Mesenteric fat pad (tissue), 1 donor: ENCODE data around the gene LCORL. TPM values are rescaled to one million over a fixed set of nuclear protein-coding genes. Genes with fewer than 3 reads are reported as not detected.
"Not testable (repeated sequence)": the region's sequence is repeated elsewhere in the genome, so short reads cannot be mapped to it uniquely, and the experiment has no call there.

Experiments used
- DNase-seq: peaks from one replicate; pipeline ENCODE4 v3.0.0-alpha.2; 2020; ENCODE audit warnings: low spot score
- total RNA-seq: library from RNA; stranded (reverse); fragmentation: NEBNext Ultra II Directional; extraction: Animal tissue kit (Norgen Biotek cat#: 25700); gene quantifications from one replicate; pipeline ENCODE4 v1.2.1, GENCODE V29; 2021
- donor health status: DM: yes; HTN: yes; CAD: no.

The LCORL gene
- total RNA-seq, 1 donor from 2014 or later = 10.0 TPM

DNA sequence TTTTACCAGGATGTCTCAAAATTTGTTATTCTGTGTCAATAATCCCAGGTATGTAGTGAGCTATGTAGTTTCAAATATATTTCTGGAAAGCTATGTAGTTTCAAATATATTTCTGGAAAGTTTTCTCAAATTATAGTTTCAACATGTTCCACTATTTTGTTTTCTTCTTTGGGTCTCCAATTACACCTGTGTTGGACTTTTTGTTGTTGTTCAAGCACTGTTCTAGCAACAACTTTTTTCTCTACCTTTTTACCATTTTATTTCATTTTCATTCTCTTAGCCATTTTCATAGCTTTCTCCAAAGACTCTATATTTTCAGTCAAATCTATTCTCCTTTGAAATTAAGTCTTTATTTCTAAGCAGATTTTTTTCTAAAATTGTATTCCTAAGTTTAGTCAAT, 88.4 kb downstream of the LCORL start:
- DNase-seq = no peak

DNA sequence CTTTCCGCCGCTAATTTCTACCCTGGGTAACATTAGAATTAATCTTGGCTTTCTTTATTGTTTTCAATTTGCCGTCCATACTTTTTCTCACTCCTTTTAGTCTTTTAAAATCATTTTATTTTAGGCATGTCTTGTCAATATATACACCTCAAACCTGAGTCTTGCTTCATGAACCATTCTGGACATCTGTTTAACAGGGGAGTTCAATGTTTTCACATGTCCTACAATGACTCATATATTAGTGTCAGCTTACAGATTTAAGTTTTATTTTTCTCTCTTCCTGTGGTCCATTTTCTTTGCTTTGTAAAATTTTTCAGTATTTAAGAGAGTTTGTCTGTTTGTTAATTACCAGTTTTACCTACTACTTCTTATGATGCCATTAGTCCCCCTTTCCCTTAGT, 89.5 kb downstream of the LCORL start:
- DNase-seq = no peak

GRCh38 chr4:17930256-17930655, 91.3 kb downstream of the LCORL start:
- no peak for DNase-seq

GRCh38 chr4:17924189-17924588, 97.4 kb downstream of the LCORL start:
- DNase-seq = no peak

- DNase-seq = no peak
Observed at GRCh38 chr4:17921451-17921850, 100.1 kb downstream of the LCORL start.

DNA sequence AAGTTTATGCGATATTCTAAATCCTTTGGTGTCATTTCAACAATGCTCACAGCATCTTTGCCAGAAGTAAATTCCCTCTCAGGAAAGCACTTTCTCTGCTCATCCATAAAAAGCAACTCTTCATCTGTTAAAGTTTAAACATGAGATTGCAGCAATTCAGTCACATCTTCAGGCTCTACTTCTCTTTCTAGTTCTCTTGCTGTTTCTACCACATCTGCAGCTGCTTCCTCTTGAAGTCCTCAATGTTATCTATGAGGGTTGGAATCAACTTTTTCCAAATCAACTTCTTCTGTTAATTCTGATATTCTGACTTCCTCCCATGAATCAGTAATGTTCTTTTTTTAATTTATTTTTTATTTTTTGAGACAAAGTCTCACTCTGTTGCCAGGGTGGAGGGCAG, 100.9 kb downstream of the LCORL start:
- DNase-seq = no peak

DNA sequence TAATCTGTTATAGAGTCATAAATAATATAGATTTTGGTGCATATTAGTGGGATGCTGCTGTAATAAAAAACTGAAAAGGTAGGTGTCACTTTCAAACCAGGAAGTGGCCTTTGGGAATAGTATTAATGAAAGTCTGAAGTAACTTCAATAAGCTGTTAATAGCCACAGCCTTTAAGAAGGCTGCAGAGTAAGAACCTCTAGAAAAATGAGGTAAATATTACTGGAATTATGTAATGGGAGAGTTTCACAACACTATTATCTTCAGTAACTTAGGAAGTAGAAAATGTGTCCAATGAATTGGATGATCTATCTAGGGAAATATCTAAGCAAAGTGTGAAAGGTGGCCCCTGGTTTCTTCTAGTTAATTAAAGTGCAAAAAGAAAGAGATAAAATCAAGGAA, 106.1 kb downstream of the LCORL start:
- no peak for DNase-seq

DNA sequence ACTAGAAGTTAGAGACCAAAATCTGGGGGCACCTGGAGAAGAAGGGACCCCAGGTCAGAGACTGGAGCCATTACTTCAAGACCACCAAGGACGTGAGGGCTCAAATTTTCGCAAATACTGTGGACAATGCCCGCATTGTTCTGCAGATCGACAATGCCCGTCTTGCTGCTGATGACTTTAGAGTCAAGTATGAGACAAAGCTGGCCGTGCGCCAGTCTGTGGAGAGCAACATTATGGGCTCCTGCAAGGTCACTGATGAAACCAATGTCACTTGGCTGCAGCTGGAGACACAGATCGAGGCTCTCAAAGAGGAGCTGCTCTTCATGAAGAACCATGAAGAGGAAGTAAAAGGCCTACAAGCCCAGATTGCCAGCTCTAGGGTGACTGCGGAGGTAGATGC, 109.5 kb downstream of the LCORL start:
- DNase-seq = no peak

DNA sequence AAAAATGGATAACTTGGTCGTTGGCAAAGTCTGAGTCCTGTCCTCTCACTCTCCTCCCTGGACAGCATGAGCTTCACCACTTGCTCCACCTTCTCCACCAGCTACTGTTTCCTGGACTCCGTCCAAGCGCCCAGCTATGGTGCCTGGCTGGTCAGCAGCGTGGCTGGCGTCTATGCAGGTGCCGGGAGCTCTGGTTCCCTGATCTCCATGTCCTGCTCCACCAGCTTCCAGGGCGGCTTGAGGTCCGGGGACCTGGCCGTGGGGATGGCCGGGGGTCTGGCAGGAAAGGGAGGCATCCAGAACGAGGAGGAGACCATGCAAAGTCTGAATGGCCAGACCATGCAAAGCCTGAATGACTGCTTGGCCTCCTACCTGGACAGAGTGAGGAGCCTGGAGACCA, 109.9 kb downstream of the LCORL start:
- no peak for DNase-seq

DNA sequence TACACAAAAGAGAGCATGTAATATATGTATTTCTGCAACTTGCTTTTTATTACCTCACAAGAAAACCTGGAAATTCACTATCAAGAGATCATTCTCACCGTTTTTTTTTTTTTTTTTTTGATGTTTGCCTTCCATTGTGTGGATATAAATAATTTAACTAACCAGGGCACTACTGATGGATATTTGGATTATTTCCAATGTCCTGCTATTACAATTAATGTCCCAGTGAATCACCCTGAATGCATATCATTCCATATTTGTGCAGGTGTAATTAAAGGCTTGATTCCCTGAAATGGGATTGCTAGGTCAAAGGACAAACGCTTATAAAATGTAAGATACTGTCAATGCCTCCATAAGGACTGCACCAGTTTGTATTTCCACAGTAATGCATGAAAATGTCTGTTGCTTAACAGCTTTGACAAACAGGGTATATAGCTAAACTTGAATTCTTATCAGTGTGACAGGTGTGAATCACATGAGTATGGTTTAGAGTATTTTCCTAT, 123.0 kb downstream of the LCORL start:
- no peak for DNase-seq

GRCh38 chr4:17895481-17895880, 126.1 kb downstream of the LCORL start:
- no peak for DNase-seq

- DNase-seq = no peak
Observed at GRCh38 chr4:17894421-17894820, 127.1 kb downstream of the LCORL start.

DNA sequence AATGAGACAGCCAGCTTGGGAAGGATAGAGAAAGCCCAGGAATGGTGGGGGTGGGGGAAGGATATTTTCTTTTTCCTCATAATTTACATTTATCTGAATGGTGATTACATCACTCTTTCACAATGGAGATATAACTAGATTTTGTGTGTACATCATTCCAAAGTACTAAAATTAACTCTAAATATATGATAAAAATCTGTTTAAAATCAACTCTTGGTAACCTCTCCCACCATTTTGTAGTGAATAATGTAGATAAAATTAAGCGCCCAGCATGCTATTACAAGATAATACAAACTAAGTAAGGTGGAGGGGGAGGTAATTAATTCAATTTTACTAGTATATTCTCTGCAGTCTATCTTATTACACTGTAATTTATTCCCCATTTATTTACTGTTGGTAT, 131.9 kb downstream of the LCORL start:
- no peak for DNase-seq

GRCh38 chr4:17884511-17884910, 137.0 kb downstream of the LCORL start:
- no peak for DNase-seq

- DNase-seq = no peak
Observed at GRCh38 chr4:17884063-17884462, 137.5 kb downstream of the LCORL start.

DNA sequence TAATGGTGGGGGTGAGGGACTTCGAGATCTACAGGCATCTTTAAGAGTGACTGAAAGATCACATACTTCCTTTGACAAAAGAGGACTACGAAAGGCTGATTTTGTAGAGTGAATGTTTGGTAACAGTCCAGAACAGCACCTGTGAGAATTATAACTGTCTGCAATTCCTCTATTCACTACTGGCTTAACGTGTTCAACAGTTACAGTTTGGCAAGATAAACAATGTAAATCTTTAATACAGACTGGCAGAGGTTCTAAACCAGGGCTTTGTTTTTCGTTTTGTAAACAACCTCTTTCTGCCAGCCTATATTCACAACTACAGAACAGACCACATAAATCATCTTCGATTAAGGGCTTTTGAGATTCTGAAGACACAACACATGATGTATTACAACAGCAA, 143.9 kb downstream of the LCORL start:
- DNase-seq = no peak

DNA sequence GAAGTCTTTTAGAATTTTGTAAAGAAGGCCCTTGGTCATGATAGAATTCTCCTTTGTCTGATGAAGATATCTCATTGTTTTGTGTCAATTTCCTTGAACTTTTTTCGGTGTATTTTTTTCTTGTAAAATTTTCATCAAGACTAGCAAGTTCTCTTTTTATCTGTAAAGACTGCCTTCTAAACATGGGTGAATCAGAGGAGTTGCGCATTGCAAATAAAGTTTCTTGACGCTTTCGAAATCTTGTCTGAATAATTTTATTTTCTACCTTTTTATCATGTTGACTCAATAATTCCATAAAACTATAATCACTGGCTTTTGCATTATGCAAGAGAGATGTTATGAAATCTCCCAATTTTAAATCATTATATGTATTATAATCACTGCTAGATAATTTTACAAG, 144.6 kb downstream of the LCORL start:
- no peak for DNase-seq

DNA sequence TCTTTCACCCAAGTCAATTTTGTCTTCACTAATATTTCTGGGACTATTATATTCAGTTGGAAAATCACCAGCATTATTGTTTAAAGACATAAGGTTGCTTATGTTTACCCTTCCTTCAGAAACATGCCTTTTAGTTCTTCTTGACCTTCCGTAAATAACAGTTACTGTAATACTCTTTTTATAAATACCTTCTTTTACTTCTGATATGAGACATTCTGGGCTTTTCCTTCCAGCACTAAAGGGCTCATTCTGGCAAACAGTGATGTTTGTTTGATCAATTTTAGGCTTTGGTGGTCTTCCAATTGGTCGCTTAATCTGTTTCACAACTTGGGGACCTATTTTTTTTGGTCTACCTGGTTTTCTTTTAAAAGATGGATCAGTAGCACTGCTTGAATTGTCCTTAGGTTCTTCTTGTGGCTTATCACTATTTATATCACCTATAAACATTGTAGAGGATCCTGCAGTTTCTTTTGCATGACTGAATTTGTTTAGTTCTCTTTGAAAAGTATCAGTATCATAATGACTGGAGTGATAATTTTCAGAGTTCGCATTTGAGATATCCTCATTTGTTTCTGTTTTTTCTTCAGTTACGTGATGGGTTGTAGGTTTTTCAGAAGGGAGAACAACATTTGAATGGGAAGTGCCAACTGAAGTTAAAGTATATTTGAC, 146.0 kb downstream of the LCORL start:
- DNase-seq = no peak

DNA sequence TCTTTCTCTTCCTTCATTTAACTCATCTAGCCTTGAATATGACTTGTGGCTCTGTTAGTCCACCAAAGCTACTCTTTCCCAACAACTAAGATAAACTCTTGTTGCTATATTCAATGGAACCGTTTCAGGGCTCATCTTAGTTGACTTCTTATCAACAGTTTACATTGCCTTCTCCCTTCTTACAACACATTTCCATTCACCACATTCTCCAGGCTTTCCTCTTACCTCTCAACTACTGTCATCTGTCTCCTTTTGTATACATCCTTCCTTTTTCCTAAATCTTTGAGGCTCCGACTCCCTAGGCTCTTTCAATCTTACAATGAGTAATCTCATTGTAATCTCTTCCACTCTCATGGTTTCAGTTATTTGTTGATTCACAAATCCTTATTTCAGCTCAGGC, 152.2 kb downstream of the LCORL start:
- no peak for DNase-seq

DNA sequence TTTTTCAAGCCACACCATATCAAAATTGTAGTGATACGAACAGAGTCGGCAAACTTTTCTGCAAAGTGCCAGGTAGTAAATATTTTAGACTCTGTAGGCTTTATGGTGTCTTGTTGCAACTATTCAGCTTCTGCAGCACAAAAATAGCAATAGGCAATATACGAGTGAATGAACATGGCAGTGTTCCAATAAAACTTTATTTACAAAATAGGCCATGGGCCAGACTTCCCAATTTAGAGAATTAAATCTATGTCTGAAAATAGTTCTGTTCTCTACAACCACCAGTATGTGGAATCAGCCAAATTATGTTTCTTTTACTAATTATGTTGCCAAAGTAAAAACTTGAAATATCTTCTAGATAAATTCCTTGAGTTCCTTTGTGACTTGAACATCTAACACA, 154.3 kb downstream of the LCORL start:
- DNase-seq = no peak

- no peak for DNase-seq
Observed at GRCh38 chr4:17866810-17867209, 154.7 kb downstream of the LCORL start.

- DNase-seq = no peak
Observed at GRCh38 chr4:17865866-17866363, 155.6 kb downstream of the LCORL start.

GRCh38 chr4:17861906-17862305, 159.6 kb downstream of the LCORL start:
- DNase-seq = not testable (repeated sequence)
